ENCODE data around the gene PDIK1L. TPM values are rescaled to one million over a fixed set of nuclear protein-coding genes. Genes with fewer than 3 reads are reported as not detected.

Gene PDIK1L
- total and polyA plus RNA-seq, 2 of the 8 experiments (the other 6 are each of a cell fraction or from before 2014, with no cell fraction given), result 0.95 to 4.5 TPM

DNA sequence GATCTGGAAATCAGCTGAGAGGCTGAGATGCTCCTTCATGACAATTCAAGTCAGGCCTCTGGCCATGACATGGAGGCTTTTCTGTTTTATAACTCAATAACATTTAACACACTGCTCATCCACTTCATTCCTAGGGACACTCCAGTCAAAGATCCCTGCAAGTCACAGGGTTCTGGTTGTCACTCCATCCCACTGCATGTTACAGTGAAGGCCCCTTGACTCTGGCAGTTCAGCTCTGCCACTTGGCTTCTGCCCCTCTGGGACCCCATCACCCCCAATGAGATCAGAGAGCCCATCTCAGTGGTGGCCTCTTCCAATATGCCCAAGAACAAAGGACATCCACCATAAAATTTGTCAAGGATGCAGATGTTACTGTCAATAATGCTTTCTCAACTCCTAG, 37.3 kb downstream of the PDIK1L start:
- no peaks in the 10 kb centered on the region for H3K4me1 ChIP-seq (replicated peaks in 1 of 4; ENCODE audit: control insufficient read depth in 3 of 4, insufficient read depth in 4 of 4, low read length in 3 of 4)
- no peak overlapping the region for H3K23ac ChIP-seq (ENCODE audit: insufficient read length)
- H3K79me2 ChIP-seq (ENCODE audit: control insufficient read depth in 1 of 2, insufficient read depth in 2 of 2, low read length in 2 of 2), result no peaks in the 10 kb centered on the region
- H3K9me3 ChIP-seq (ENCODE audit: insufficient read depth in 2 of 2, low read depth in 1 of 2, low read length in 1 of 2), result no peaks in the 10 kb centered on the region
- H3K27ac ChIP-seq (ENCODE audit: low read depth, low read length), result no peak overlapping the region
- H3K14ac ChIP-seq (ENCODE audit: insufficient read length), result no peak overlapping the region
- no peak overlapping the region for H3K18ac ChIP-seq (ENCODE audit: extremely low read depth, low read length)
- no peak overlapping the region for H2BK5ac ChIP-seq (ENCODE audit: low read depth, low read length)
- H2AK5ac ChIP-seq (ENCODE audit: low read depth, low read length), result no peak overlapping the region
- no peak for DNase-seq (ENCODE audit: low read depth in 1 of 2, low spot score in 2 of 2)
- no peak overlapping the region for H3K4me3 ChIP-seq (ENCODE audit: extremely low read depth in 1 of 4, insufficient read depth in 2 of 4, low read depth in 3 of 4, low read length in 4 of 4)
- H3K4ac ChIP-seq (replicated peaks; ENCODE audit: insufficient read length, low read depth, low read length), result no peak overlapping the region
- H3K23me2 ChIP-seq (ENCODE audit: low read depth, low read length), result no peaks in the 10 kb centered on the region
- no peak overlapping the region for H2AFZ ChIP-seq (ENCODE audit: low read length)
- no peak overlapping the region for H3K9ac ChIP-seq (replicated peaks in 1 of 4; ENCODE audit: extremely low read depth in 1 of 4, low read depth in 3 of 4, low read length in 3 of 4)
- H4K8ac ChIP-seq (ENCODE audit: extremely low read depth, insufficient read depth, low read length), result no peak overlapping the region
- no peak overlapping the region for H2BK12ac ChIP-seq (ENCODE audit: low read depth, low read length)
- H4K20me1 ChIP-seq (replicated peaks in 1 of 2; ENCODE audit: control insufficient read depth in 1 of 2, insufficient read depth in 2 of 2, low read length in 2 of 2), result peaks cover 0 to under 1% of the 10 kb centered on the region in 2 experiments
- no peak overlapping the region for H4K5ac ChIP-seq (ENCODE audit: insufficient read length, low read depth, low read length)
- H3K79me1 ChIP-seq (ENCODE audit: low read depth, low read length), result no peaks in the 10 kb centered on the region
- no peak overlapping the region for H2BK20ac ChIP-seq (ENCODE audit: low read length)
- H3K56ac ChIP-seq (replicated peaks; ENCODE audit: insufficient read length, low read depth, low read length), result no peak overlapping the region
- POLR2A ChIA-PET (ENCODE audit: partially characterized antibody), result interaction anchor here (1.4 kb wide), 1 partner anchor 107 kb away, joined by 3 read pairs; no protein-coding TSS in a partner anchor
- no peak overlapping the region for H2BK15ac ChIP-seq (ENCODE audit: low read length)
- H4K91ac ChIP-seq (replicated peaks; ENCODE audit: insufficient read length, low read length), result no peak overlapping the region
- H3K27me3 ChIP-seq (replicated peaks in 1 of 4; ENCODE audit: control insufficient read depth in 3 of 4, extremely low read depth in 1 of 4, insufficient read depth in 3 of 4, low read length in 3 of 4), result peaks cover 4 to 28% (median 13%) of the 10 kb centered on the region in 4 experiments
- H3K36me3 ChIP-seq (ENCODE audit: control insufficient read depth in 2 of 4, insufficient read depth in 4 of 4, low read length in 3 of 4), result no peaks in the 10 kb centered on the region
- CTCF ChIA-PET (ENCODE audit: partially characterized antibody), result interaction anchor here (1.0 to 11.2 kb wide), 6 partner anchors 14 to 105 kb away, joined by 3 to 154 read pairs (median 4); partner anchors contain the start of gene CNKSR1
- no peak for FAIRE-seq
- H2BK120ac ChIP-seq (replicated peaks; ENCODE audit: low read depth, low read length), result no peak overlapping the region
- H3K4me2 ChIP-seq (ENCODE audit: insufficient read depth in 1 of 2, low read depth in 2 of 2, low read length in 2 of 2), result no peak overlapping the region
- TF ChIP-seq NRF1 (IDR thresholded peaks at IDR 0.05; ENCODE audit: low read depth, low read length), result no peak
- TF ChIP-seq BCL11A (IDR thresholded peaks at IDR 0.05; ENCODE audit: low read depth in 2 of 2, low read length in 2 of 2), result no peak
- no peak for TF ChIP-seq EZH2 (IDR thresholded peaks at IDR 0.05; ENCODE audit: low read depth, low read length, severe bottlenecking)
- TF ChIP-seq TCF12 (IDR thresholded peaks at IDR 0.05; ENCODE audit: low read depth, low read length), result no peak
- no peak for TF ChIP-seq RXRA (IDR thresholded peaks at IDR 0.05; ENCODE audit: insufficient read depth, low read depth, low read length)
- no peak for TF ChIP-seq MAFK (IDR thresholded peaks at IDR 0.05; ENCODE audit: low read depth, low read length)
- TF ChIP-seq TEAD4 (IDR thresholded peaks at IDR 0.05; ENCODE audit: low read depth, low read length), result no peak
- TF ChIP-seq ASH2L (IDR thresholded peaks at IDR 0.05; ENCODE audit: low read length), result no peak
- no peak for TF ChIP-seq CTBP2 (IDR thresholded peaks at IDR 0.05; ENCODE audit: borderline replicate concordance, insufficient read depth, insufficient read length, low read length)
